ENCODE data around the gene SUGP2.

DNA sequence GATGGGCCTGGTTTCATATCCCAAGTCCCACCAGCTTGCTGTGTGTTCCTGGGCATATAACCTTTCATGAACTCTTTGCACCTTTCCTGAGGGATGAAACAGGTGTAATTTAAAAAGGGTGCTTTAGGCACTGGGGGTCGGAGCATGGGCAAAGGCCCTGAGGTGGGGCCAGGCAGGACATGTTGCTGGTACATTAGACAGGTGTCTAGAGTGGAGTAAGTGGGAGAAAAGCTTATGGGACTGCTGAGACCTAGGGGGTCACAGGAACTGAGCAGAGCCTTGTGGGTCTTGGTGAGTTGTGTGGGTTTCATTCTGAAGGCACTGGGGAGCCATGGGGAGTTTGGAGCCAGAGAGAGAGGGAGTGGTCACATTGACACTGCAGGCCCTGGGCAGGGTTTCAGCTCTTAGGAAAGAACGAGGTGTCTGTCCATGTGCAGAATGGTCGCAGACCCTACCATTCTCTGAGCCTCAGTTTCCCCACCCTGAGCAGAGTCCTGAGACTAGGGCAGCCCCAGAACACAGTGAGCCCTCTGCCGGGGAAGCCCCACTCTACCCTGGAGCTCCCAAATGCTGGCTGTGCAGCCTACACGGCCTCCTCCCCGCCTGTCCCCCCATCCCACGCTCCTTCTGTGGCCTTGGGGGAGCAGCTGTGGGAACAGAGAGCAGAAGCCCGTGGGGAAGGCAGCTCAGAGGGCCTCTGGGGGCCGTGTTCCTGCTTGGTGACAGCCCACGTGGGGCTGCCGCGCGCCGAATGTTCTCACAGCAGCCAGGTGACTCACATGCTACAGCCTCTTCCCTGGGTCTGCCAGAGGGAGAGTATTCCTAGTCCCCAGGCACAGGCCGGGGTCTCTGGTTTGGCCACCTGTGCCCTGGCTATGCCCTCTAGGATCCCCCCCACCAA lies 85.0 kb downstream of the SUGP2 start:
- TF ChIP-seq, protein P1, sequence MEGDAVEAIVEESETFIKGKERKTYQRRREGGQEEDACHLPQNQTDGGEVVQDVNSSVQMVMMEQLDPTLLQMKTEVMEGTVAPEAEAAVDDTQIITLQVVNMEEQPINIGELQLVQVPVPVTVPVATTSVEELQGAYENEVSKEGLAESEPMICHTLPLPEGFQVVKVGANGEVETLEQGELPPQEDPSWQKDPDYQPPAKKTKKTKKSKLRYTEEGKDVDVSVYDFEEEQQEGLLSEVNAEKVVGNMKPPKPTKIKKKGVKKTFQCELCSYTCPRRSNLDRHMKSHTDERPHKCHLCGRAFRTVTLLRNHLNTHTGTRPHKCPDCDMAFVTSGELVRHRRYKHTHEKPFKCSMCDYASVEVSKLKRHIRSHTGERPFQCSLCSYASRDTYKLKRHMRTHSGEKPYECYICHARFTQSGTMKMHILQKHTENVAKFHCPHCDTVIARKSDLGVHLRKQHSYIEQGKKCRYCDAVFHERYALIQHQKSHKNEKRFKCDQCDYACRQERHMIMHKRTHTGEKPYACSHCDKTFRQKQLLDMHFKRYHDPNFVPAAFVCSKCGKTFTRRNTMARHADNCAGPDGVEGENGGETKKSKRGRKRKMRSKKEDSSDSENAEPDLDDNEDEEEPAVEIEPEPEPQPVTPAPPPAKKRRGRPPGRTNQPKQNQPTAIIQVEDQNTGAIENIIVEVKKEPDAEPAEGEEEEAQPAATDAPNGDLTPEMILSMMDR (IDR thresholded peaks at IDR 0.05) = no peak
- TF ChIP-seq POLR2AphosphoS5 (IDR thresholded peaks at IDR 0.05) (no peak), POLR2A (IDR thresholded peaks at IDR 0.05) (no peak)

All from prostate gland (tissue), 2 donors.